NCI-H524 treated with DMSO at 0.1 percent for 48 hours (cell line): ENCODE results near the gene SPCS3.

Experiments
- DNase-seq: peaks from one replicate; lab custom pipeline; 2025; lab: John Stamatoyannopoulos, UW

SPCS3 gene

DNA sequence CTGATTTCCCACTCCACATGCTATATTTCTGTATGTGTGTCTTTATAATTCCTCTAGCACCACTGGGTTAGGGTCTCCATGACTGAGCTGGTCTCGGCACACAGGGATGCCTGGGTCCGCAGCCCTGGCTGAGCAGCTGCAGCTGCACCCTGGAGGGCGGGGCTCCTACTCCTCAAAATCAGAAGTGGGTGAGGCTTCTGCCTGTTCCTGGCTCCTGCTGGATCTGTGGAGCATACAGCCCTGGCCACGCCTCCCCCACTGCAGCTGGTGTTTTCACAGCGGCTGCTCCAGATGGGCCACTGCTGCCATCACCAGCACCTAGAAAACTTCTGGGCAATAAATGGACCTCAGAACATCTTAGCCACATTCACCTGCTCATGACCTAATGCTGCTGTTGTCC is 30.9 kb downstream of the SPCS3 start:
- DNase-seq = no peak

DNA sequence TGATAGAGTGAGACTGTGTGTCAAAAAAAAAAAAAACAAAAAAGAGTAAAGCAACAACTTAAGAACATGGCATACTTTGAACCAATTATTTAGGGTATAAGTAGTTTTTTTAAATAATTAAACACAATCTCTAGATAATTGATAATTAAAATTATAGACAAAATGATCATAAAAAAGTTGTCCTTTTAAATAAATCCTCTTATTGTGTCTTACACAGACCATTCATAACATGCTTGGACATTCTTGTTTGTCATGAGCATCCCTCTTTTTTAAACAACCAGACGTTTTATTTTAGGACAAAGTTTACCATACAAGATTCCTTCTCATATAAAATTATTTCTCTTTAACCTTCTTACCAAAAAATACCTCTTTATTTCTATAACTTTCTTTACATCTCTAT is 35.1 kb downstream of the SPCS3 start:
- no peak for DNase-seq

DNA sequence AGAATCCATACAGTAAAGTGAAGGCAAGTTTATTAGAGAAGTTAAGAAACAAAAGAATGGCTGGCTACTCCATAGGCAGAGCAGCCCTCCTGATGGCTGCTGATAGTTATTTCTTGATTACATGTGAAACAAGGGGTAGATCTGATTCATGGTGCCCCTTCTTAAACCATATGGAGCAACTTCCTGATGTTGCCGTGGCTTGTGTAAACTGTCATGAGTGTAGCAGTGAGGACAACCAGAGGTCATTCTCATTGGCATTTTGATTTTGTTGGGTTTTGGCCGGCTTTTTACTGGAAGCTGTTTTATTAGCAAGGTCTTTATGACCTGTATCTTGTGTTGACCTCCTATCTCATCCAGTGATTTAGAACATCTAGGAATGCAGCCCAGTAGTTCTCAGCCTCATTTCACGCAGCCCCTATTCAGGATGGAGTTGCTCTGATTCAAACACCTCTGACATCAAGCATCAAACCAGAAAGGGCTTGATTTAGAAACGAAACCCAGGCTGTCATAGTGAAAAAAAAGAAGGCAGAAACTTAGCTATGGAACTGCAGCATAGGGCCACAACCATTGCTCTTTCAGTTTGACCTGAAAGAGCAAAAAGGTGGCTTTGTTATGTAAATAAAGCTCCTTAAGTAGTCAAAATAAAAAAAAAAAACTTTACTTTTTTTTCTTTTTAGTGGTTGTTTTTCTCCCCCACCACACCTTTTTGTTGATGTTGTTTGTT is 37.8 kb downstream of the SPCS3 start:
- no peak for DNase-seq

DNA sequence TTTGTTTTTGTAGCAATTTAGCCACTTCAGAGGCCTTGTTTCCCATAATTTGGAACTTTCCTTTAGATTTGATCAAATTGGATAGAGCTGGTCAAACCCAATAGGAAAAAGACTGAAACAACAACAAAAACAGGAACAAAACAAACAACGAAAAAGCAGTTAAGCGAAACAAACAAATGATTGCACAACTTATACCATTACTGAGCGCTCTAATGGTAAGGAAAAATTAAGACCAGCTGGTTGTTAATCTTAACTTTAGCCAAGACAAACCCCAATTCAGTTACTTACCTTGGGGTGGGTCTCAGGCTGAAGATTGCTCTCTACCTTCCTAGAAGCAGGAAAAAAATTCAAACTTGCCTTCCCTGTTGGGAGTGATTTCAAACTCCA is 38.3 kb downstream of the SPCS3 start:
- no peak for DNase-seq

- no peak for DNase-seq
These were observed 39.8 kb downstream of the SPCS3 start for GRCh38 chr4:176359590-176359989.

DNA sequence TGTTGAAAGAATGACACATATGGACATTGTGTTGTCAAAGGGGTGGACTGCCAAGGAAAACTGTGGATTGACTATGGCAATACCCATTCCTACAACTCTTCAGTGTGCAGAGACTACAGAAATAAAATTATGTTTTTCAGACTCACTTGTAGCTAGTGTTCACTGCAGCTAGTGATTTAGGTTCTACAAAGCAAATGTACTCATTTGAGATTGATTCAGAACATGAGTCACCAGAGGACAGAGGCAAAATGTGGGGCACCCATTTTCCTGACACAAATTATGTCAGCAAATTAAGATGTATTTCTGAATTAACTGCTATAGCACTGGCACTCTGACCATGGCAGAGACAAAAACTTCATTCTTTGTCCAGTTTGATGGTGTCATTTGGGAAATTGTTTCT is 40.7 kb downstream of the SPCS3 start:
- no peak for DNase-seq

- DNase-seq = no peak
These were observed 43.3 kb downstream of the SPCS3 start for GRCh38 chr4:176363072-176363471.

DNA sequence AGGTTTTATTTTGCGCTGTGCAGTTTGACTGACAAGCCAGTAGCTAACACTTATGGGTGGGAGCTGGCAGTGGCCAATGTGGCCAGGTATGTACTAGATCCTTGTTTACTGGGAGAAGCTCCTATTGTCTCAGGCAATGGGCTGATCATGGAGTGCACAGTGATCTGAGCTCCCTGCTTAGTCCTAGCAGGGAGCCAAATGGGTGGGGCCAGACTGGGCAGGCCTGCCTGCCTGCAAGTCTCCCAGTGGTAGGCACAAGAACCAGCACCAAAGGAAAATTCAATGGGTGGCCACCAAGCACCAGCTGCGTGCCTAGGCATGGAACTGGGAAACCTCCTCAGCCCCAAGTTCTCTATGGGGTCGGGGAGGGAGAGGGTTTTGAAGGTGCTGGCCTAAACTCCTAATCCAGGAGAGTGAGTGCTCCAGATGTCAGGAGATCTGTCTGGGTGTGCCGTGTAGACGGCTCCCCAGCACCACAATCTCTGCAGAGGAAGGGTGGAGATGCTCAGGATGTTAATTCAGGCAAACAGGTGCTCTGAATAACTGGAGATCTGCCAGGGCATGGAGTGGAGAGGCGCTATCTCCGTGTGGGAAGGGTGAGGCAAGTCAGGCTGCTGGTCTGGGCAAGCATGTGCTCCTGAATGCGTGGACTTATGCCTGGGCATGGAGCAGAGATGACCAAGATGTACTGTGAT is 48.2 kb downstream of the SPCS3 start:
- no peak for DNase-seq

- no peak for DNase-seq
These were observed 56.4 kb downstream of the SPCS3 start for GRCh38 chr4:176376032-176376614.

GRCh38 chr4:176377780-176378179 is 58.0 kb downstream of the SPCS3 start:
- no peak for DNase-seq

GRCh38 chr4:176380352-176381157 is 60.8 kb downstream of the SPCS3 start:
- no peak for DNase-seq
